ENCODE measurements around the gene GGNBP2.
"Not testable (repeated sequence)": the region's sequence is repeated elsewhere in the genome, so short reads cannot be mapped to it uniquely, and the experiment has no call there.

The GGNBP2 gene

GRCh38 chr17:36602030-36602748, 57.5 kb downstream of the GGNBP2 start:
- Histone ChIP-seq H3K27ac (ENCODE audit: low read length) (no peak overlapping the region), H3K4me3 (ENCODE audit: low read length) (peak overlapping the region; percentile 70), H3K36me3 (ENCODE audit: control insufficient read depth, insufficient read depth, low read length) (0 out of 2 replicates have a peak, but pooled peaks cover 7% of the 10 kb centered on the region), H3K27me3 (ENCODE audit: control insufficient read depth, insufficient read depth, low read length) (no peaks in the 10 kb centered on the region), H3K4me1 (ENCODE audit: control insufficient read depth, insufficient read depth, low read length) (0 out of 2 replicates have a peak, but pooled peaks cover 2% of the 10 kb centered on the region), H3K9me3 (ENCODE audit: control insufficient read depth, insufficient read depth, low read length) (no peaks in the 10 kb centered on the region)
- no CpG with 5 or more reads among the region's 38 CpGs for WGBS (ENCODE audit: insufficient coverage, insufficient read length)
- DNase-seq (ENCODE audit: low read depth, low spot score): no peak

GRCh38 chr17:36602924-36603384, 58.2 kb downstream of the GGNBP2 start:
- DNase-seq (ENCODE audit: low read depth, low spot score): no peak
- Histone ChIP-seq H3K4me3 (ENCODE audit: low read length) (peak overlapping the region; percentile 70; the same call in 1 of the 2 replicates), H3K27me3 (ENCODE audit: control insufficient read depth, insufficient read depth, low read length) (no peaks in the 10 kb centered on the region), H3K27ac (ENCODE audit: low read length) (no peak overlapping the region), H3K9me3 (ENCODE audit: control insufficient read depth, insufficient read depth, low read length) (no peaks in the 10 kb centered on the region), H3K36me3 (ENCODE audit: control insufficient read depth, insufficient read depth, low read length) (0 out of 2 replicates have a peak, but pooled peaks cover 6% of the 10 kb centered on the region), H3K4me1 (ENCODE audit: control insufficient read depth, insufficient read depth, low read length) (0 out of 2 replicates have a peak, but pooled peaks cover 2% of the 10 kb centered on the region)
- WGBS (ENCODE audit: insufficient coverage, insufficient read length): no CpG with 5 or more reads among the region's 5 CpGs

- not testable (repeated sequence) for H3K4me3 ChIP-seq (ENCODE audit: low read length); H3K4me1 ChIP-seq (ENCODE audit: control insufficient read depth, insufficient read depth, low read length); H3K27ac ChIP-seq (ENCODE audit: low read length); H3K9me3 ChIP-seq (ENCODE audit: control insufficient read depth, insufficient read depth, low read length); DNase-seq (ENCODE audit: low read depth, low spot score); H3K27me3 ChIP-seq (ENCODE audit: control insufficient read depth, insufficient read depth, low read length); H3K36me3 ChIP-seq (ENCODE audit: control insufficient read depth, insufficient read depth, low read length)
- WGBS (ENCODE audit: insufficient coverage, insufficient read length): no CpG with 5 or more reads among the region's 5 CpGs
These were observed 60.3 kb downstream of the GGNBP2 start for GRCh38 chr17:36605028-36605427.

- no CpG with 5 or more reads among the region's 7 CpGs for WGBS (ENCODE audit: insufficient coverage, insufficient read length)
- peaks cover under 1% of the 10 kb centered on the region for H3K4me1 ChIP-seq (ENCODE audit: control insufficient read depth, insufficient read depth, low read length)
- no peaks in the 10 kb centered on the region for H3K9me3 ChIP-seq (ENCODE audit: control insufficient read depth, insufficient read depth, low read length)
- no peaks in the 10 kb centered on the region for H3K27me3 ChIP-seq (ENCODE audit: control insufficient read depth, insufficient read depth, low read length)
- H3K4me3 ChIP-seq (ENCODE audit: low read length): no peak overlapping the region
- no peak for DNase-seq (ENCODE audit: low read depth, low spot score)
- 0 out of 2 replicates have a peak, but pooled peaks cover 2% of the 10 kb centered on the region for H3K36me3 ChIP-seq (ENCODE audit: control insufficient read depth, insufficient read depth, low read length)
- no peak overlapping the region for H3K27ac ChIP-seq (ENCODE audit: low read length)
These were observed 63.6 kb downstream of the GGNBP2 start for GRCh38 chr17:36608280-36608679.

- H3K27ac ChIP-seq (ENCODE audit: low read length): no peak overlapping the region
These were observed 64.2 kb downstream of the GGNBP2 start for GRCh38 chr17:36608794-36609497.

GRCh38 chr17:36609498-36609862, 64.8 kb downstream of the GGNBP2 start:
- no peak overlapping the region for H3K4me3 ChIP-seq (ENCODE audit: low read length)
- H3K4me1 ChIP-seq (ENCODE audit: control insufficient read depth, insufficient read depth, low read length): peaks cover 2% of the 10 kb centered on the region
- H3K9me3 ChIP-seq (ENCODE audit: control insufficient read depth, insufficient read depth, low read length): no peaks in the 10 kb centered on the region
- H3K27me3 ChIP-seq (ENCODE audit: control insufficient read depth, insufficient read depth, low read length): no peaks in the 10 kb centered on the region
- DNase-seq (ENCODE audit: low read depth, low spot score): no peak
- WGBS (ENCODE audit: insufficient coverage, insufficient read length): no CpG with 5 or more reads among the region's 7 CpGs
- H3K27ac ChIP-seq (ENCODE audit: low read length): no peak overlapping the region
- 0 out of 2 replicates have a peak, but pooled peaks cover 2% of the 10 kb centered on the region for H3K36me3 ChIP-seq (ENCODE audit: control insufficient read depth, insufficient read depth, low read length)

More at GRCh38 chr17:36608794-36609497, 64.2 kb downstream of the GGNBP2 start:
- H3K4me1 ChIP-seq (ENCODE audit: control insufficient read depth, insufficient read depth, low read length): peaks cover 2% of the 10 kb centered on the region
- no CpG with 5 or more reads among the region's 24 CpGs for WGBS (ENCODE audit: insufficient coverage, insufficient read length)
- H3K4me3 ChIP-seq (ENCODE audit: low read length): no peak overlapping the region
- no peak for DNase-seq (ENCODE audit: low read depth, low spot score)
- no peaks in the 10 kb centered on the region for H3K9me3 ChIP-seq (ENCODE audit: control insufficient read depth, insufficient read depth, low read length)
- H3K36me3 ChIP-seq (ENCODE audit: control insufficient read depth, insufficient read depth, low read length): 0 out of 2 replicates have a peak, but pooled peaks cover 2% of the 10 kb centered on the region
- H3K27me3 ChIP-seq (ENCODE audit: control insufficient read depth, insufficient read depth, low read length): no peaks in the 10 kb centered on the region

GRCh38 chr17:36610474-36610873, 65.8 kb downstream of the GGNBP2 start:
- no CpG with 5 or more reads among the region's 6 CpGs for WGBS (ENCODE audit: insufficient coverage, insufficient read length)
- DNase-seq (ENCODE audit: low read depth, low spot score): no peak

GRCh38 chr17:36611345-36612072, 66.8 kb downstream of the GGNBP2 start:
- Histone ChIP-seq H3K9me3 (ENCODE audit: control insufficient read depth, insufficient read depth, low read length) (no peaks in the 10 kb centered on the region), H3K36me3 (ENCODE audit: control insufficient read depth, insufficient read depth, low read length) (0 out of 2 replicates have a peak, but pooled peaks cover 2% of the 10 kb centered on the region), H3K4me3 (ENCODE audit: low read length) (no peak overlapping the region), H3K27ac (ENCODE audit: low read length) (no peak overlapping the region), H3K27me3 (ENCODE audit: control insufficient read depth, insufficient read depth, low read length) (no peaks in the 10 kb centered on the region), H3K4me1 (ENCODE audit: control insufficient read depth, insufficient read depth, low read length) (peaks cover 2% of the 10 kb centered on the region)
- no CpG with 5 or more reads among the region's 9 CpGs for whole genome bisulfite sequencing (ENCODE audit: insufficient coverage, insufficient read length)
- no peak for DNase-seq (ENCODE audit: low read depth, low spot score)

More at GRCh38 chr17:36610474-36610873, 65.8 kb downstream of the GGNBP2 start:
- no peaks in the 10 kb centered on the region for H3K9me3 ChIP-seq (ENCODE audit: control insufficient read depth, insufficient read depth, low read length)
- 0 out of 2 replicates have a peak, but pooled peaks cover 2% of the 10 kb centered on the region for H3K36me3 ChIP-seq (ENCODE audit: control insufficient read depth, insufficient read depth, low read length)
- no peaks in the 10 kb centered on the region for H3K27me3 ChIP-seq (ENCODE audit: control insufficient read depth, insufficient read depth, low read length)
- H3K4me1 ChIP-seq (ENCODE audit: control insufficient read depth, insufficient read depth, low read length): peaks cover 2% of the 10 kb centered on the region
- no peak overlapping the region for H3K4me3 ChIP-seq (ENCODE audit: low read length)
- H3K27ac ChIP-seq (ENCODE audit: low read length): no peak overlapping the region

GRCh38 chr17:36612323-36612722, 67.6 kb downstream of the GGNBP2 start:
- no peaks in the 10 kb centered on the region for H3K9me3 ChIP-seq (ENCODE audit: control insufficient read depth, insufficient read depth, low read length)
- H3K27me3 ChIP-seq (ENCODE audit: control insufficient read depth, insufficient read depth, low read length): no peaks in the 10 kb centered on the region
- no peak overlapping the region for H3K4me3 ChIP-seq (ENCODE audit: low read length)
- WGBS (ENCODE audit: insufficient coverage, insufficient read length): no CpG with 5 or more reads among the region's 3 CpGs
- 0 out of 2 replicates have a peak, but pooled peaks cover 2% of the 10 kb centered on the region for H3K36me3 ChIP-seq (ENCODE audit: control insufficient read depth, insufficient read depth, low read length)
- DNase-seq (ENCODE audit: low read depth, low spot score): no peak
- H3K4me1 ChIP-seq (ENCODE audit: control insufficient read depth, insufficient read depth, low read length): peaks cover 2% of the 10 kb centered on the region
- H3K27ac ChIP-seq (ENCODE audit: low read length): no peak overlapping the region

GRCh38 chr17:36613155-36613554, 68.4 kb downstream of the GGNBP2 start:
- Histone ChIP-seq H3K27ac (ENCODE audit: low read length) (no peak overlapping the region), H3K27me3 (ENCODE audit: control insufficient read depth, insufficient read depth, low read length) (no peaks in the 10 kb centered on the region), H3K36me3 (ENCODE audit: control insufficient read depth, insufficient read depth, low read length) (no peaks in the 10 kb centered on the region), H3K4me3 (ENCODE audit: low read length) (no peak overlapping the region), H3K9me3 (ENCODE audit: control insufficient read depth, insufficient read depth, low read length) (no peaks in the 10 kb centered on the region), H3K4me1 (ENCODE audit: control insufficient read depth, insufficient read depth, low read length) (peaks cover 2% of the 10 kb centered on the region)
- no peak for DNase-seq (ENCODE audit: low read depth, low spot score)
- WGBS (ENCODE audit: insufficient coverage, insufficient read length): no CpG with 5 or more reads among the region's 4 CpGs

All from iPS DF 6.9 (cell line).